Left ventricle myocardium superior (tissue), 1 donor: ENCODE results near the gene MRAP. TPM values are rescaled to one million over a fixed set of nuclear protein-coding genes. Genes with fewer than 3 reads are reported as not detected.

ENCODE experiments used
- total RNA-seq: library from RNA; stranded (reverse); fragmentation: NEBNext Ultra II Directional; extraction: Animal tissue kit (Norgen Biotek cat#: 25700); gene quantifications from one replicate; pipeline ENCODE4 v1.2.1, GENCODE V29; 2021
- donor health status: DM: no; HTN: yes; CAD: no; lungs with severe emphysema.

The MRAP gene
- total RNA-seq, 1 donor from 2014 or later: 0.37 TPM

Other genes starting within 250 kb of the MRAP start
- 2.6 TPM for gene MIS18A, start 19.8 kb upstream of the MRAP start, total RNA-seq
- 11.9 TPM for gene URB1, start 94.2 kb downstream of the MRAP start, total RNA-seq
- gene EVA1C, start 113.9 kb downstream of the MRAP start, total RNA-seq: 13.6 TPM